GM12801 (cell line): ENCODE data around the gene DVL2.

Experiments
- CTCF ChIP-seq: IDR thresholded peaks from one replicate; pipeline ENCODE4 v1.5.1; 2011; ENCODE audit warnings: control low read depth; ENCODE audit not compliant: insufficient read length; ENCODE audit errors: extremely low read depth

The DVL2 gene

GRCh38 chr17:7242717-7243452 lies 8.6 kb upstream of the DVL2 start:
- no peak for TF ChIP-seq CTCF

- no peak for TF ChIP-seq CTCF
These were observed 7.7 kb upstream of the DVL2 start, which contains the start of gene GABARAP for GRCh38 chr17:7241783-7242716. Gene GABARAP (minus strand): TSS chr17:7242449. CDS start chr17:7242330, 119 bp downstream.

GRCh38 chr17:7241090-7241733 lies 6.9 kb upstream of the DVL2 start:
- TF ChIP-seq CTCF: no peak

- TF ChIP-seq CTCF: no peak
These were observed 6.1 kb upstream of the DVL2 start for GRCh38 chr17:7240375-7240774.

- no peak for TF ChIP-seq CTCF
These were observed 5.0 kb upstream of the DVL2 start, which contains the start of gene PHF23 for GRCh38 chr17:7239091-7240027. Gene PHF23 (minus strand): TSS chr17:7239457. CDS start chr17:7239279, 178 bp downstream.

GRCh38 chr17:7238420-7239090 lies 4.2 kb upstream of the DVL2 start:
- TF ChIP-seq CTCF: no peak
